Measurements from ENCODE around the gene CARD8. TPM values are rescaled to one million over a fixed set of nuclear protein-coding genes. Genes with fewer than 3 reads are reported as not detected.

The CARD8 gene
- total and polyA plus RNA-seq, 10 of the 15 experiments (the other 5 are each of a cell fraction or from before 2014, with no cell fraction given), result 39.8 to 69.8 (median 46.1) TPM

DNA sequence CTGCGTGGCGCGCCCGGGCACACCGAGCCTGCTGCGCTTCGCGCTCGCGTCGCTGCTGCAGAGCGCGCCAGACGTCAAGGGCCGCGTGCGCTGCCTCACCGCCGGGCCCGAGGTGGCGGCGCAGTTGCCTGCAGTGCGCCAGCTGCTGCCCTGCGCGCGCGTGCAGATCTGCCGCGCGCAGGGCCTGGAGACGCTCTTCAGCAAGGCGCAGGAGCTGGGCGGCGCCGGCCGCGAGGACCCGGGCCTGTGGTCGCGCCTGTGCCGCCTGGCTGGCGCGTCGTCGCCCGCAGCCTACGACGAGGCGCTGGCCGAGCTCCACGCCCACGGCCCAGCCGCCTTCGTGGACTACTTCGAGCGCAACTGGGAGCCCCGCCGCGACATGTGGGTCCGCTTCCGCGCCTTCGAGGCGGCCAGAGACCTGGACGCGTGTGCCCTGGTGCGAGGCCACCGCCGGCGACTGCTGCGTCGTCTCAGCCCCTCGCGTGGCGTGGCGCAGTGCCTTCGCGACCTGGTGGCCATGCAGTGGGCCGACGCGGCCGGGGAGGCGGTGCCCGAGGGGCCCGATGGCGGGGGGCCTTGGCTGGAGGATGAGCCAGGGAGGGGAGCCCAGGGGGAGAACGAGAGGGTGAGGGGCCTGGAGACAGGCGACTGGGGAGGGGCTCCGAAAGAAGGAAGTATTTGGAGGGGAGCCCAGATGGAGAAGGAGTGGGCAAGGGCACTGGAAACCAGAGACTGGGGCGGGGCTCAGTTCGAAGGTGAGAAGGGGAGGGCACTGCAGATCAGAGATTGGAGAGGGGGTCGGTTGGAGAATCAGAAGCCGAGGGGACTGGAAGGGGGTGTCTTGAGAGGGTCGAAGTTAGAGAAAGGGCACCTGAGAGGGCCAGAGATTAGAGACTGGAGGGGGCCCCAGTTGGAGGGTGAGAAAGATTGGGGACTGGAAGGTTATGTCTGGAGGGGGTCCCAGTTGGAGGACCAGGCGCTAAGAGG, 60.6 kb downstream of the CARD8 start:
- DNase-seq (ENCODE audit: low read depth, low spot score), result no peak
- Histone ChIP-seq H3K36me3 (ENCODE audit: control insufficient read depth in 2 of 2, insufficient read depth in 2 of 2, low read length in 1 of 2) (no peaks in the 10 kb centered on the region), H3K9me3 (replicated peaks; ENCODE audit: control insufficient read depth, insufficient read depth, low read length) (no peaks in the 10 kb centered on the region), H4K20me1 (ENCODE audit: control insufficient read depth, insufficient read depth) (no peaks in the 10 kb centered on the region), H3K79me2 (ENCODE audit: control insufficient read depth, insufficient read depth, low read length) (no peaks in the 10 kb centered on the region), H3K4me1 (ENCODE audit: control insufficient read depth, insufficient read depth, low read length) (no peaks in the 10 kb centered on the region), H2AFZ (ENCODE audit: control insufficient read depth, low read depth, low read length) (no peak overlapping the region), H3K4me3 (no peak overlapping the region), H3K4me2 (ENCODE audit: control insufficient read depth, insufficient read depth) (no peak overlapping the region), H3K9ac (ENCODE audit: control insufficient read depth, insufficient read depth, low read length) (no peak overlapping the region), H3K27ac (ENCODE audit: control insufficient read depth, insufficient read depth) (no peak overlapping the region), H3K27me3 (replicated peaks in 1 of 2; ENCODE audit: control insufficient read depth in 2 of 2, insufficient read depth in 2 of 2, low read length in 1 of 2) (no peaks in the 10 kb centered on the region)
- RAD21 ChIA-PET (ENCODE audit: unreplicated experiment), result interaction anchor here (0.6 to 1.5 kb wide), 2 partner anchors 10 to 25 kb away, joined by 3 to 4 read pairs; no protein-coding TSS in a partner anchor
- BruUV-seq (replicated peaks), result no TSS peak
- intact Hi-C loops (cut with micrococcal nuclease; ENCODE audit: unreplicated experiment) (no loop called here), in situ Hi-C loops (cut with MboI) (no loop called here)
- TF ChIP-seq CREM (IDR thresholded peaks at IDR 0.05; ENCODE audit: low read depth), result no peak
- no peak for TF ChIP-seq ELK1 (IDR thresholded peaks at IDR 0.05; ENCODE audit: low read depth, low read length)
- TF ChIP-seq SMC3 (IDR thresholded peaks at IDR 0.05; ENCODE audit: borderline replicate concordance, low read length), result no peak
- no peak for TF ChIP-seq EED (IDR thresholded peaks at IDR 0.05; ENCODE audit: low read depth)
- TF ChIP-seq NFYB (IDR thresholded peaks at IDR 0.05; ENCODE audit: insufficient read depth, low read depth, low read length), result no peak
- FAIRE-seq, result no peak
- CTCF ChIA-PET, result interaction anchor here (0.8 to 2.0 kb wide), 9 partner anchors 9 to 86 kb away, joined by 3 to 31 read pairs (median 4); partner anchors contain the start of gene PLA2G4C
- POLR2A ChIA-PET, result interaction anchor here (1.1 kb wide), 1 partner anchor 8 kb away, joined by 3 read pairs; no protein-coding TSS in a partner anchor
- 92% methylated on average over 65 of the region's 95 CpGs for WGBS (ENCODE audit: insufficient coverage, insufficient replicate concordance, low lambda C conversion rate, missing lambda C conversion rate)
- ATAC-seq, result no peak
- SMC1A ChIA-PET (ENCODE audit: uncharacterized antibody, unreplicated experiment), result interaction anchor here (1.5 kb wide), 1 partner anchor 8 kb away, joined by 9 read pairs; no protein-coding TSS in a partner anchor

All from GM12878 (cell line).